GM19351 (cell line): ENCODE data around the gene PDZD8.

ENCODE experiments used
- ATAC-seq: cut with Tn5 transposase; IDR thresholded peaks from one replicate; pipeline ENCODE4 v1.9.1; 2021; ENCODE audit warnings: mild to moderate bottlenecking, moderate library complexity; ENCODE audit not compliant: unreplicated experiment

The PDZD8 gene

DNA sequence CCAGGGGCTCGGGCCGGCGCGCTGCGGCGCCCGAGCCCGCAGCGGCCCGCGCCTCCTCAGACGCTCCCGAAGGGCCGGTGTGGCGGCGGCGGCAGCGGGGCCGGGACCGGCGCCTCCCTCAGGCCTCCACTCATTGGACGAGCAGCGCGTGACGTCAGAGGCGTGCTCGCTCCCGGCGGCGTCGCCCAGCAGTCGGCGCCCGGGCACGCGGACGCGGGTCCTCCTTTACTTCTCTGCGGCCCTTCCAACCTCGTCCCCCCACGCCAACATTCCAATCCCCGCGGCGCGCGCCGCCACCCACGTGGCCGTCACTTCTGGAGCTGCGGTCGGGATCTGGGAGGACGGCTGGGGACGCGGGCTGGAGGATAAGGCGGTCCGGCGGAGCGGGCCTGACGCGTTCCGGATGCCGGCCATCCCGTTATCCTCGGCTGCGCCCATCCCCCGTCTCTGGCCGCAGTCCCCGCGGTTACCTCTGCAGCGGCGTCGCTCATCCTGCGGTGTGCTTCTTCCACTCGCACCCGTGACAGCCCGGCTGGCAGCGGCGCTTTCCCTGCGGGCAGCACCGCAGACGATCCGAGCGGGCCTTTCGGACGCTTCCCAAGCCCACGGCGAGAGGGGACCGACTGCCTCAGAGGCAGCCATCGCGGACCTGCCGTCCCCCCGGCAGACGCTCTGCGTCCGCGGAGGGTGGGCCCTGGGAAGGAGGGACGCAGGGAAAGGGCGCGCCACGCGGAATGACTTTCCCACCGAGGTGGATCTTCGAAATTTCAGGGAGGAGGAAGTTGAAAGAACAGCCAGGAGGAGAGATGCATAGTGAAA is at the start of gene PDZD8:
Gene PDZD8 (minus strand): TSS at position 81 of the 819 bp plus-strand sequence. CDS start 213 bp downstream, outside the sequence.
- ATAC-seq: peak; percentile 79

GRCh38 chr10:117424171-117424570 is 48.9 kb upstream of the PDZD8 start:
- ATAC-seq: no peak

DNA sequence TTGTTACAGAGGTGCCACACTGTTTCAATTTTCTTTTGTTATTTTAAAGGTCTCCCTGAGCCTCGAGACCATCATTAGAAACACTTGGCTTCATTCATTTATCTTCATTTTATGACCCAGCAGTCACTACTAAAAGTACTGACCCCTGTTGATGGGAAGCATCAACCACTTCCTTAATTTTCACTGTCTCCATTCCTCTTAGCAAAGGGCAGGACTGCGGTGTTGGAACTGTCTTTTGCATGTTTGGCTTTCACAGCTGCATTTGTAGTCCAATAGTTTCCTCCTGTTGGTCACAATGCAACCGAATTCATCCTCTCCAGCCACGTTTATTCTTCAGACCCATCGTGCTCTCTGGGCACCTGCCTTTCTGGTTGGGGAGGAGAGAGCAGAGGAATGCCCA is 46.7 kb upstream of the PDZD8 start:
- ATAC-seq: no peak

DNA sequence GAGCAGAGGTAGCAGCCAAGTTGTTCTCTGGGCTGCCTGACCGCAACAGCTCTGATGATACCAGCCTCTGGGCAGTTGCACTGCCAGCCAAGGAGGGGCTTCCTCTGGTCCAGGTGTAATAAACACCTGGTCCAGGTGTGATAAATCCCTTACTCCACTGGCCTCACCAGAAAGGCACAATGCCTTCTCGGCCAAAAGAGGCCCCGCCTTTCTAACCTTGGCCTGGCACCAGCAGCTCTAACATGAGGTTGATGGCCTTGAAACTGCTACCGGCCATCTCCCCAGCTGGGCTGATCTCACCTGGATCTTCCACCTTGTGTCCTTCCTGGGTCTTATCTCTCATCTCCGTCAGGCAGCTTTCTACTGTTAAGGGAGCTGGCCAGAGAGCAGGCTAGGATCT is 45.5 kb upstream of the PDZD8 start:
- no peak for ATAC-seq

- ATAC-seq: no peak
Measured at GRCh38 chr10:117419921-117420320, 44.7 kb upstream of the PDZD8 start.

DNA sequence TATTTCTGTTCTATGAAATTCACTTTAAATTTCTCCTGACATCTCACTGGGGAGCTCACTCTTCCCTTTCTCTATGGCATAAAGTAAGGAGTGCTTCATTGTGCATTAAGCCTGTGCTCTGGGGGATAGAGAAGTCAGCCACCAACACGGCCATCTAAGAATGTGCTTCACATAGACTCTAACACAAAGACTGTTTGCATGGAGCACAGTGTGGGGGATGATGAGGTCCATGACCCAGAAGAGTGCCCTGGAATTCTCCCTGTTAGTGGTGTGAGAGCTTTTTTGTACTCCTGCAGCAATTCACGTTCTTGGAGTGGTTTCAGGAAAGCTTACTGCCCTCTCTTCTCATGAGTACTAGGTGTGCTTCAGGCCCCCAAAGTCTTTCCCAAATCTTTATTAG is 43.9 kb upstream of the PDZD8 start:
- ATAC-seq: no peak

GRCh38 chr10:117418121-117418520 is 42.9 kb upstream of the PDZD8 start:
- ATAC-seq: no peak

GRCh38 chr10:117417196-117417595 is 42.0 kb upstream of the PDZD8 start:
- no peak for ATAC-seq

DNA sequence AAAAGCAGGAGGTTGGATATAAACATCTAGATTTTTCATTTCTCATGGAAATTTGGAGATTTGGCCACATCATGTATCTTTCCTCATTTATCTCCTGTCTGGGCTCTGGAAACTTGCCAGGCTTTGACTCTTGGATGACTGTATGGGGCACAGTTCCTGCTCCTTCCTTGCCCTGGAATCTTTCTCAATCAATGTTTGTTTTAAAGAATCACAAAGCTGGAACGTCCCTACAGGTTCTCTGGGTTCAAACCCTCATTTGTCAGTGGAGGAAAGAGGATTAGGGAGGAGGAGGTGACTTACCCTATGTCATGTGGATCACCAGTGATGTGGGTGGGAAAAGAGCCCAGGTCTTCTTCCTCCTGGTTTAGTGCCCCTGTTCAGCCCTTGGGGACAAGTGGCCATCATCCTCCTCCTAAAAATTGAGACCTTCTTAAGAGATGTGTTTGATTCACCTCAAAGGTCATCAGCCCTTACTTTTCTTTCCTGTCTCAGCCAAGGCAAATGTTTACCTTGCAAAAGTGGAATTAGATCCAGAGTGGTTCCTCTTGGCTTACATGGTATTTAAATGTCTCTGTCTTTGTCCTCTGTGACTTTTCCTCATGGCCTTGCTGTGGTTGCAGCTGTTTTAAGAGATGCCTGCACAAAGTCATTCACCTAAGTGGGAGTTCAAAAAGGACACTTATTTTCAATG is 38.8 kb upstream of the PDZD8 start:
- no peak for ATAC-seq

DNA sequence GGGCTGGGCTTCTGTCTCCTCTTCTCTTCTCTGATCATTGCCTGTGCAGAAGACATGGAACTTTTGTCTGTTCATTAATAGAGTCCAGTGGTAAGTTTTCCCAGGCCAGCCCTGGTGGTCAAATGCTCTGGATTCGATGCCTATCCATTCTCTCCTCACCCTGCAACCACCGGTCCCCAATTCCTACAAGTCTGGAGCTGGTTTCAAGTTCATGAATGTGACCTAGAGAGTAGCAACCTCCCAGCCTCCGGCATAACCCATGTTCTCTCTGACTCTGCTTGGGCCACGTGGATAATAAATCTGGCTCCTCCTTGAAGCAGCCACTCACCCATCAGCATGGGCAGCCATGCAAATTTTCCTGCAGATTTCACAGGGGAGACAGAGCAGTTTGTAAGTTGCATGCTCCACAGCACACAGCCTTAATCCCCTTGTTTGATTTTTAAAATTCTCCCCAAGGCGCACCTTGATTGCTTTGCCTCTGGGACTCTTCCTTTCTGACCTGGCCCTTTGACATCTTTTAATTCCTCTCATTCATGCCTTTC is 37.3 kb upstream of the PDZD8 start:
- ATAC-seq: no peak

DNA sequence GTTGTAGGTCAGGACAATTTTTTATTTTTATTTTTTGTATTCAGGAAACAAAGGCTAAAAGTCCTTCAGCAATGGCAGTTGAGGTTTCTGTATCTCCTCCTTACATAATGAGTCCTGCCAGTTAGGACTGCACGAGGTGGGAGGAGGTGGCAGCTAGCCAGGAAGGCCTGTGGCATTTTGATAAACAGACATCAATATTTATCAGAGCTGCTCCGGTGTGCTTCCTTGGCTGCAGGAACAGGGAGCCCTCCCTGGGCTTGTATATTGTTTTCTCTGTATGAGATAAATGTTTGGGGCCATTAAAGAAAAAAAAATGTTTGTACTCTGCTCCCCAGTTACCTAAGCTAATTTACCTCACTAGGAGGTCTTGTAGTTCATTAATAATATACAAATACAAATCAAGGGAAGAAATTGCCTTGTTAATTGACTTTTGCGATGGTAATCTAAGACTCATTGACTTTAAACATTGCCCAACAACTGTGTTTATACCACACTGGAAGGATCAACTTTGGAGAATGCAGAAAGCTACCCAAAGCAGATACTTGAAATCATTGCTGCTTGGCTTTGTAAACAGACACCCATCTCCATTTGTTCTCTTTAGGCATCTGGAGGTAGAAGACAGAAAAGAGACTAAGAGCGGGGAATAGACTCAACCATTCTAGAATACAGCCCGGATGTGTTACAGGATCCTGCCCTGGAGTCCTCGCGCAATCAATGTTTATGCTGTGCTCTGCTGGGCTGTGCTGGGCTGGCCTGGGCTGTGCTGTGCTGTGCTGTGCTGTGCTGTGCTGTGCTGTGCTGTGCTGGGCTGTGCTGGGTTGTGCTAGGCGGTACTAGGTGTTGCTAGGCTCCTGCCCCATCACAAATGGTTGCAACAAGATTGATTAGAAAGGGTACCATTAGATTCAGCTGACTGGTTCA is 36.5 kb upstream of the PDZD8 start:
- ATAC-seq: no peak

DNA sequence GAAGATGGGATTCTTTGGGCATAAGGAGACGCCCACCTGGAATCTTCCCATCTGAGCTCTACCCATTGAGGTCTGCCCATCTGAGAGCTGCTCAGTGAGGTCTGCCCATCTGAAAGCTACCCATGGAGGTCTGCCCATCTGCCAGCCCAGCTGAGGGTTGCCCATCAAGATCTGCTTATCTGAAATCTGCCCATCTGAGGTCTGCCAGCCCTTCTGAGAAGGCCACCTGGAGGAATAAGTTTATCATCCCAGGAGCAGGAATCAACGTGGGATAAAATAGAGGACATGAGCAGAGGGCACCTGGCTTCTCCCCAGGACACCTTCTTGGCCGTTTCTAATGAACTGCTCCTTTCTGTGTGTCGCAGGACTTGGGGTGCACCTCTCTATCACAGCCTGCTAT is 35.3 kb upstream of the PDZD8 start:
- no peak for ATAC-seq

- ATAC-seq: no peak
Measured at GRCh38 chr10:117409549-117410305, 34.5 kb upstream of the PDZD8 start.

DNA sequence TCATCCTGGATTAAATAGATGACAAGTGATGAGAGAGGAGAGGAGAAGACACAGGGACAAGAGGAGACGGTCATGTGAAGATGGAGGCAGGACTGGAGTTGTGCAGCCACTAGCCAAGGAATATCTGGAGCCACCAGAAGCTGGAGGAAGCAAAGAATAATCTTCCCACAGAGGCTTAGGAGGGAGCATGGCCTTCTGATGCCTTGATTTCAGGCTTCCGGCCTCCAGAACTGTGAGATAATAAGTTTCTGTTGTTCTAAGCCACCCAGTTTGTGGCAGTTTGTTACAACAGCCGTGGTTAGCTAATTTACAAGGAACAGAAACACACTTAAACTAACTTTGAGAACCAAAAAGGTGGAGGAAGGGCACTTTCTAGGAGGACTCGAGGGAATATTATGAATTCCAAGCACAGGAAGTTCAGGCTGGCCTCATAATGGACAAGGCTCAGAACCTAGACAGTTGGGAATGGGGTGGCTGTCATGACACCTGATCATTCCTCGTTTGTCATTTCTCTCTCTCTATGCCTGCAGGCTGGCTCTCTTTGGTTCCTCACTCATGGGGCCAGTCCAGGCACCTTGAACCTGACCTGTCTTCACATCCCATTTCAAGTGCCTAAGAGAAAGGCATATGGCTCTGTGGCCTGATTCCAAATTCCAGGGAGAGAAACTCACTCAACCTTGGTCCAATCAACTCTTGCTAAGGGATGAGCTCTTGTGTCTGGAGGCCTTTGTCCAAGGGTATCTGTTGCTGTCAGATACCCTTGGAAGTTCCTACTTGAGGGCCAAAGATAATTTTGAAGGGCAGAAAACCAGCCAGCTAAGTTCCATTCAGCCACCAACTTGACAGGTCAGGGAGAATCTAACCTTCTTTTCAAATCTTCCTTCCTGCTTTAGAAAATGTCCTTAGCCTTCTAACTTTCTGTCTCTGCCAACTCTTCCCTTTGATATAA is 33.5 kb upstream of the PDZD8 start:
- ATAC-seq: no peak

DNA sequence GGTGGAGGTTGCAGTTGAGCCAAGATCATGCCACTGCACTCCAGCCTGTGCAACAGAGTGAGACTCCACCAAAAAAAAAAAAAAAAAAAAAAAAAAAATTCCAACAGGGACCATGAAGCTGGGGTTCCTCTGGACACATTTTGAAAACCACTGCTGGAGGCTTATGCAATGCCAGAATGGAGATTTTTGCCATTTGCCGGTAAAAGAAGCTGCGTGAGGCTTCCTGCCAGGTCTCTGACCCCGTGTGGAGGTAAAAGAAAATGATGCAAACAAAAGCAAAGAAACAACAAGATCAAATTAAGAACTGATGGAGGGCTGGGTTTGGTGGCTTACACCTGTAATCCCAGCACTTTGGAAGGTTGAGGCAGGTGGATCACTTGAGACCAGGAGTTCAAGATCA is 30.5 kb upstream of the PDZD8 start:
- no peak for ATAC-seq

- ATAC-seq: no peak
Measured at GRCh38 chr10:117400329-117400728, 25.1 kb upstream of the PDZD8 start.

GRCh38 chr10:117399341-117400196 is 24.3 kb upstream of the PDZD8 start:
- no peak for ATAC-seq

GRCh38 chr10:117398029-117398428 is 22.8 kb upstream of the PDZD8 start:
- no peak for ATAC-seq
